Lower leg skin (tissue), 3 donors: ENCODE measurements around the gene OTC.

Experiments used
- CTCF ChIP-seq, 3 donors: fragments of 450-650 bp; IDR thresholded peaks; one replicate each; pipeline ENCODE4 v1.5.1; 2016; ENCODE audit warnings: antibody characterized with exemption in 3 of 3, mild to moderate bottlenecking in 3 of 3, moderate library complexity in 2 of 3
- POLR2A ChIP-seq, 2 donors: fragments of 450-650 bp; IDR thresholded peaks; one replicate each; pipeline ENCODE4 v1.6.1; 2016 to 2017; ENCODE audit warnings: antibody characterized with exemption in 2 of 2, mild to moderate bottlenecking in 1 of 2, moderate library complexity in 1 of 2

- no peak for TF ChIP-seq POLR2A (IDR thresholded peaks at IDR 0.05)
- no peak for TF ChIP-seq CTCF (IDR thresholded peaks at IDR 0.05)
These were observed 113.3 kb downstream of the OTC start for GRCh38 chrX:38465686-38466085.
